ENCODE data around the gene PDE9A.
"Not testable (repeated sequence)": the region's sequence is repeated elsewhere in the genome, so short reads cannot be mapped to it uniquely, and the experiment has no call there.

Gene PDE9A

GRCh38 chr21:42704861-42705260, 51.4 kb downstream of the PDE9A start:
- DNase-seq (ENCODE audit: low read depth in 1 of 2, low spot score in 1 of 2): no peak

GRCh38 chr21:42705346-42705745, 51.9 kb downstream of the PDE9A start:
- no peak for DNase-seq (ENCODE audit: low read depth in 1 of 2, low spot score in 1 of 2)

- DNase-seq (ENCODE audit: low read depth in 1 of 2, low spot score in 1 of 2): no peak
These were observed 52.4 kb downstream of the PDE9A start for GRCh38 chr21:42705746-42706374.

GRCh38 chr21:42706765-42707164, 53.3 kb downstream of the PDE9A start:
- no peak for DNase-seq (ENCODE audit: low read depth in 1 of 2, low spot score in 1 of 2)

- no peak for DNase-seq (ENCODE audit: low read depth in 1 of 2, low spot score in 1 of 2)
These were observed 53.9 kb downstream of the PDE9A start for GRCh38 chr21:42707207-42707830.

GRCh38 chr21:42708107-42708506, 54.7 kb downstream of the PDE9A start:
- no peak for DNase-seq (ENCODE audit: low read depth in 1 of 2, low spot score in 1 of 2)

GRCh38 chr21:42708916-42709315, 55.5 kb downstream of the PDE9A start:
- DNase-seq (ENCODE audit: low read depth in 1 of 2, low spot score in 1 of 2): not testable (repeated sequence)

- DNase-seq (ENCODE audit: low read depth in 1 of 2, low spot score in 1 of 2): no peak
These were observed 58.2 kb downstream of the PDE9A start for GRCh38 chr21:42711667-42712066.

GRCh38 chr21:42715427-42715826, 62.0 kb downstream of the PDE9A start:
- not testable (repeated sequence) for DNase-seq (ENCODE audit: low read depth in 1 of 2, low spot score in 1 of 2)

GRCh38 chr21:42716074-42716473, 62.7 kb downstream of the PDE9A start:
- no peak for DNase-seq (ENCODE audit: low read depth in 1 of 2, low spot score in 1 of 2)

- not testable (repeated sequence) for DNase-seq (ENCODE audit: low read depth in 1 of 2, low spot score in 1 of 2)
These were observed 67.1 kb downstream of the PDE9A start for GRCh38 chr21:42720484-42720883.

- no peak for DNase-seq (ENCODE audit: low read depth in 1 of 2, low spot score in 1 of 2)
These were observed 68.0 kb downstream of the PDE9A start for GRCh38 chr21:42721341-42721824.

- no peak for DNase-seq (ENCODE audit: low read depth in 1 of 2, low spot score in 1 of 2)
These were observed 68.7 kb downstream of the PDE9A start for GRCh38 chr21:42722153-42722552.

GRCh38 chr21:42722808-42723473, 69.5 kb downstream of the PDE9A start:
- no peak for DNase-seq (ENCODE audit: low read depth in 1 of 2, low spot score in 1 of 2)

GRCh38 chr21:42724226-42724920, 71.0 kb downstream of the PDE9A start:
- no peak for DNase-seq (ENCODE audit: low read depth in 1 of 2, low spot score in 1 of 2)

- no peak for DNase-seq (ENCODE audit: low read depth in 1 of 2, low spot score in 1 of 2)
These were observed 72.1 kb downstream of the PDE9A start for GRCh38 chr21:42725416-42725930.

- no peak for DNase-seq (ENCODE audit: low read depth in 1 of 2, low spot score in 1 of 2)
These were observed 78.0 kb downstream of the PDE9A start for GRCh38 chr21:42731264-42732032.

- DNase-seq (ENCODE audit: low read depth in 1 of 2, low spot score in 1 of 2): no peak
These were observed 78.6 kb downstream of the PDE9A start for GRCh38 chr21:42732033-42732410.

GRCh38 chr21:42733037-42733627, 79.7 kb downstream of the PDE9A start:
- DNase-seq (ENCODE audit: low read depth in 1 of 2, low spot score in 1 of 2): no peak

GRCh38 chr21:42733874-42734273, 80.5 kb downstream of the PDE9A start:
- DNase-seq (ENCODE audit: low read depth in 1 of 2, low spot score in 1 of 2): no peak
